GM12875 (cell line): Measurements from ENCODE around the gene PDE6A.

Source experiments
- H3K4me3 ChIP-seq: one replicate; pipeline ENCODE4 v1.5.1; 2011; ENCODE audit warnings: low read depth, low read length, control low read depth
- CTCF ChIP-seq: IDR thresholded peaks from 2 replicates; pipeline ENCODE4 v1.5.1; 2011; ENCODE audit warnings: low read depth, mild to moderate bottlenecking, control low read depth, inconsistent platforms, low read length, moderate library complexity, borderline replicate concordance; ENCODE audit not compliant: insufficient read depth

Gene PDE6A

GRCh38 chr5:149961186-149961685, 16.6 kb upstream of the PDE6A start:
- no peak for TF ChIP-seq CTCF
- H3K4me3 ChIP-seq = peak overlapping the region; percentile 79

- peak within 1 kb of the TSS; percentile 79 for H3K4me3 ChIP-seq
- TF ChIP-seq CTCF = no peak
Observed at GRCh38 chr5:149960272-149961185, 15.9 kb upstream of the PDE6A start, which contains the start of gene SLC26A2. TSS of gene SLC26A2 (plus strand) at chr5:149960758. CDS start at chr5:149977653, 16,895 bp downstream.

DNA sequence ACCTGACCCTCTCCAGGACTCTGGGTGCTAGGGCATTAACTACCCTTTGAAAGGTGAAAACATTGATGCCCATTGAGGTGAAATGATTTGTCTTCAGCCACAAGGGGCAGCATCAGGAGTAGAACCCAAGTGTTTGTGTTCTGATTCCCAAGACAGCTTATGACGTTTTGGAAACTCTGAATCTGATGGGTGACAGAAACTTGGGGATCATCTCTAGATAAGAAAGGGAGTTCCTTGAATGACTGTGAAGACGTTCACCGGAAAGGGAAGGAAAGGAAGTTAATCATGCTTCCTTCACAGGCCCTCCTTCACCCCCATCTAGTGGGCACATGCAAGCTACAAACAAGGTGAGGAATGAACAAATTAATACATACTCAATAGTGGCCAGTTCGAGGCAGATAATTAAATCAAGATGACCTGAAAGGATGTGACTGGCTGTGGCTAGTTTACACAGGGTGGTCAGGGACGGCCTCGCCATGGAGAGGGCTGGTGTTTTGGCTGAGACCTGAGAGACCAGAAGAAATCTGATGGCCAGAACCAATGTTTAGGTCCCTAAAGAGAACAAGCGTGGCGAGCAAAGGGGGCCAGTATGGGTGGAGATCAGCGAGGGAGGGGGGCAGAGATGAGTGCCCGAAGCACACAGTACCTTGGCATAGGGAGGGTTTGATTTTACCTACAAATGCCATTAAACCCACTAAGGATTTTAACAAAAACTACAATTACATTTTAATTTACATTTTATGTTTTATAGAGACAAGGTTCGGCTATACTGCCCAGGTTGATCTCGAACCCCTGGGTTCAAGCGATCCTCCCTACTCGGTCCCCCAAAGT, 15.0 kb upstream of the PDE6A start:
- TF ChIP-seq CTCF = peak; percentile 63; the same call in 1 of the 2 replicates
- H3K4me3 ChIP-seq = peak overlapping the region; percentile 79

GRCh38 chr5:149957855-149958254, 13.3 kb upstream of the PDE6A start:
- no peak overlapping the region for H3K4me3 ChIP-seq
- no peak for TF ChIP-seq CTCF

DNA sequence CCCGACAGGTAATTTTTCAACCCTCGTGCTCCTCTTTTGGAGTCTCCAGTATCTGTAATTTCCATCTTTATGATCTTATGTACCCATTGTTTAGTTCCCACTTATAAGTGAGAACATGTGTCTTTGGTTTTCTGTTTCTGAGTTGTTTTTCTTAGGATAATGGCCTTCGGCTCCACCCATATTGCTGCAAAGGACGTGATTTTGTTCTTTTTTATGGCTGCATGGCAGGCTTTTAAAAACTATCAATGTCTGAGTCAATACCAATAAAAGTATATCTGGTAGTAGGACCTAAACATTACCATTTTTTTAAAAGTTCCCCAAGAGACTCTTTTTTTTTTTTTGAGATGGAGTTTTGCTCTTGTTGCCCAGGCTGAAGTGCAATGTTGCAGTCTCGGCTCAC, 12.1 kb upstream of the PDE6A start:
- TF ChIP-seq CTCF = no peak

DNA sequence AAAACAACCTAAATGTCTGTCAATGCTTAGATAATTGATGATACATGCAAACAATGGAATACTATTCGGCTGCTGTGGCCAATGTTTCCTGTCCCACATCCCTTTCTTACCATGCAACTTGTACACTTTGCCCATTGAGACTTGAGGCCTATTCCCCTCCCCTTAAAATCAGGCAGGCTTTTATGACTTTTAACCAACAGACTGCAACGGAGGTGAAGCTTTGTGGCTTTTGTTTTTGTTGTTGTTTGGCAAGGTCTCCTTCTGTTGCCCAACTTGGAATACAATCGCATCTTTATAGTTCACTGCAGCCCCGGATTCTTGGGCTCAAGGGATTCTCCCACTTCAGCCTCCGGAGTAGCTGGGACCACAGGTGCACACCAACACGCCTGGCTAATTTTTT, 10.2 kb upstream of the PDE6A start:
- no peak overlapping the region for H3K4me3 ChIP-seq
- TF ChIP-seq CTCF = no peak

More for the DNA sequence above, 12.1 kb upstream of the PDE6A start:
- no peak overlapping the region for H3K4me3 ChIP-seq
